Measurements from ENCODE around the gene PIK3CD. TPM values are rescaled to one million over a fixed set of nuclear protein-coding genes. Genes with fewer than 3 reads are reported as not detected.

PIK3CD gene
- total RNA-seq, 2 donors from 2014 or later = 177 to 204 TPM

GRCh38 chr1:9723068-9723805 lies 71.7 kb downstream of the PIK3CD start:
- Mint-ChIP-seq H3K27me3 (no peaks in the 10 kb centered on the region), H3K4me3 (peak overlapping the region; percentile 15), H3K36me3 (ENCODE audit: low read depth) (no peaks in the 10 kb centered on the region), H3K27ac (no peak overlapping the region), H3K4me1 (peaks cover 35% of the 10 kb centered on the region)
- no peaks in the 10 kb centered on the region for H3K9me3 ChIP-seq (ENCODE audit: control insufficient read depth, low read length, poor library complexity, severe bottlenecking)
- DNase-seq (no peak), ATAC-seq (no peak)

- H3K9me3 ChIP-seq (ENCODE audit: control insufficient read depth, low read length, poor library complexity, severe bottlenecking) = no peaks in the 10 kb centered on the region
- DNase-seq (no peak), ATAC-seq (no peak)
- H3K27ac Mint-ChIP-seq = no peak overlapping the region
- no peaks in the 10 kb centered on the region for H3K36me3 Mint-ChIP-seq (ENCODE audit: low read depth)
- H3K4me3 Mint-ChIP-seq = no peak overlapping the region
- H3K27me3 Mint-ChIP-seq = no peaks in the 10 kb centered on the region
- peaks cover 42% of the 10 kb centered on the region for H3K4me1 Mint-ChIP-seq
Observed at GRCh38 chr1:9723926-9724325, 72.4 kb downstream of the PIK3CD start.

- peak overlapping the region; percentile 83 for H3K27ac Mint-ChIP-seq
- DNase-seq (peak; percentile 57 to 61 (median 61)), ATAC-seq (peak; percentile 59)
- no peaks in the 10 kb centered on the region for H3K36me3 Mint-ChIP-seq (ENCODE audit: low read depth)
- peaks cover 43% of the 10 kb centered on the region for H3K4me1 Mint-ChIP-seq
- no peaks in the 10 kb centered on the region for H3K27me3 Mint-ChIP-seq
- H3K9me3 ChIP-seq (ENCODE audit: control insufficient read depth, low read length, poor library complexity, severe bottlenecking) = no peaks in the 10 kb centered on the region
- H3K4me3 Mint-ChIP-seq = no peak overlapping the region
Observed at GRCh38 chr1:9724706-9725476, 73.4 kb downstream of the PIK3CD start.

GRCh38 chr1:9726406-9726805 lies 74.9 kb downstream of the PIK3CD start:
- H3K27me3 Mint-ChIP-seq = no peaks in the 10 kb centered on the region
- H3K4me3 Mint-ChIP-seq = peak overlapping the region; percentile 31
- DNase-seq (no peak), ATAC-seq (no peak)
- no peaks in the 10 kb centered on the region for H3K9me3 ChIP-seq (ENCODE audit: control insufficient read depth, low read length, poor library complexity, severe bottlenecking)
- H3K27ac Mint-ChIP-seq = no peak overlapping the region
- peaks cover 44% of the 10 kb centered on the region for H3K4me1 Mint-ChIP-seq
- H3K36me3 Mint-ChIP-seq (ENCODE audit: low read depth) = peaks cover 5% of the 10 kb centered on the region

- peak overlapping the region; percentile 98 for H3K27ac Mint-ChIP-seq
- peaks cover 49% of the 10 kb centered on the region for H3K4me1 Mint-ChIP-seq
- ATAC-seq (no peak), DNase-seq (no peak)
- peak overlapping the region; percentile 31 for H3K4me3 Mint-ChIP-seq
- H3K36me3 Mint-ChIP-seq (ENCODE audit: low read depth) = peaks cover 7% of the 10 kb centered on the region
- H3K27me3 Mint-ChIP-seq = no peaks in the 10 kb centered on the region
- H3K9me3 ChIP-seq (ENCODE audit: control insufficient read depth, low read length, poor library complexity, severe bottlenecking) = no peaks in the 10 kb centered on the region
Observed at GRCh38 chr1:9726905-9727595, 75.5 kb downstream of the PIK3CD start.

GRCh38 chr1:9728451-9729295 lies 77.1 kb downstream of the PIK3CD start:
- Mint-ChIP-seq H3K27me3 (no peaks in the 10 kb centered on the region), H3K4me1 (peaks cover 49% of the 10 kb centered on the region), H3K4me3 (peak overlapping the region; percentile 82), H3K36me3 (ENCODE audit: low read depth) (peaks cover 7% of the 10 kb centered on the region), H3K27ac (peak overlapping the region; percentile 98)
- no peak for DNase-seq
- peak; percentile 71 for ATAC-seq
- H3K9me3 ChIP-seq (ENCODE audit: control insufficient read depth, low read length, poor library complexity, severe bottlenecking) = no peaks in the 10 kb centered on the region

- peaks cover 7% of the 10 kb centered on the region for H3K36me3 Mint-ChIP-seq (ENCODE audit: low read depth)
- no peaks in the 10 kb centered on the region for H3K9me3 ChIP-seq (ENCODE audit: control insufficient read depth, low read length, poor library complexity, severe bottlenecking)
- peaks cover 48% of the 10 kb centered on the region for H3K4me1 Mint-ChIP-seq
- no peak for DNase-seq
- peak overlapping the region; percentile 98 for H3K27ac Mint-ChIP-seq
- peak overlapping the region; percentile 82 for H3K4me3 Mint-ChIP-seq
- ATAC-seq = no peak
- H3K27me3 Mint-ChIP-seq = no peaks in the 10 kb centered on the region
Observed at GRCh38 chr1:9729523-9729922, 78.0 kb downstream of the PIK3CD start.

GRCh38 chr1:9730096-9730901 lies 78.8 kb downstream of the PIK3CD start:
- Mint-ChIP-seq H3K36me3 (ENCODE audit: low read depth) (peaks cover 7% of the 10 kb centered on the region), H3K27me3 (no peaks in the 10 kb centered on the region), H3K4me3 (peak overlapping the region; percentile 57), H3K27ac (peak overlapping the region; percentile 91), H3K4me1 (peaks cover 42% of the 10 kb centered on the region)
- no peaks in the 10 kb centered on the region for H3K9me3 ChIP-seq (ENCODE audit: control insufficient read depth, low read length, poor library complexity, severe bottlenecking)
- no peak for ATAC-seq
- no peak for DNase-seq

GRCh38 chr1:9731051-9731537 lies 79.6 kb downstream of the PIK3CD start:
- ATAC-seq (no peak), DNase-seq (no peak)
- H3K4me1 Mint-ChIP-seq = peaks cover 42% of the 10 kb centered on the region
- no peaks in the 10 kb centered on the region for H3K9me3 ChIP-seq (ENCODE audit: control insufficient read depth, low read length, poor library complexity, severe bottlenecking)
- H3K27ac Mint-ChIP-seq = peak overlapping the region; percentile 91
- H3K27me3 Mint-ChIP-seq = no peaks in the 10 kb centered on the region
- H3K36me3 Mint-ChIP-seq (ENCODE audit: low read depth) = peaks cover 7% of the 10 kb centered on the region
- H3K4me3 Mint-ChIP-seq = peak overlapping the region; percentile 39

GRCh38 chr1:9731561-9731960 lies 80.0 kb downstream of the PIK3CD start:
- DNase-seq (no peak), ATAC-seq (no peak)
- Mint-ChIP-seq H3K4me3 (peak overlapping the region; percentile 39), H3K4me1 (peaks cover 42% of the 10 kb centered on the region), H3K36me3 (ENCODE audit: low read depth) (peaks cover 7% of the 10 kb centered on the region), H3K27ac (peak overlapping the region; percentile 91), H3K27me3 (no peaks in the 10 kb centered on the region)
- no peaks in the 10 kb centered on the region for H3K9me3 ChIP-seq (ENCODE audit: control insufficient read depth, low read length, poor library complexity, severe bottlenecking)

- peaks cover 7% of the 10 kb centered on the region for H3K36me3 Mint-ChIP-seq (ENCODE audit: low read depth)
- no peak overlapping the region for H3K4me3 Mint-ChIP-seq
- peaks cover 39% of the 10 kb centered on the region for H3K4me1 Mint-ChIP-seq
Observed at GRCh38 chr1:9732123-9732971, 80.8 kb downstream of the PIK3CD start.

More at GRCh38 chr1:9732123-9732971, 80.8 kb downstream of the PIK3CD start:
- no peaks in the 10 kb centered on the region for H3K9me3 ChIP-seq (ENCODE audit: control insufficient read depth, low read length, poor library complexity, severe bottlenecking)
- Mint-ChIP-seq H3K27me3 (no peaks in the 10 kb centered on the region), H3K27ac (peak overlapping the region; percentile 91)
- ATAC-seq (no peak), DNase-seq (no peak)
